Globus pallidus (tissue), 1 donor: ENCODE results near the gene FUBP3.

ENCODE experiments used
- DNase-seq: peaks from one replicate; pipeline ENCODE4 v3.0.0-alpha.2; 2015; ENCODE audit warnings: low spot score

Gene FUBP3, protein sequence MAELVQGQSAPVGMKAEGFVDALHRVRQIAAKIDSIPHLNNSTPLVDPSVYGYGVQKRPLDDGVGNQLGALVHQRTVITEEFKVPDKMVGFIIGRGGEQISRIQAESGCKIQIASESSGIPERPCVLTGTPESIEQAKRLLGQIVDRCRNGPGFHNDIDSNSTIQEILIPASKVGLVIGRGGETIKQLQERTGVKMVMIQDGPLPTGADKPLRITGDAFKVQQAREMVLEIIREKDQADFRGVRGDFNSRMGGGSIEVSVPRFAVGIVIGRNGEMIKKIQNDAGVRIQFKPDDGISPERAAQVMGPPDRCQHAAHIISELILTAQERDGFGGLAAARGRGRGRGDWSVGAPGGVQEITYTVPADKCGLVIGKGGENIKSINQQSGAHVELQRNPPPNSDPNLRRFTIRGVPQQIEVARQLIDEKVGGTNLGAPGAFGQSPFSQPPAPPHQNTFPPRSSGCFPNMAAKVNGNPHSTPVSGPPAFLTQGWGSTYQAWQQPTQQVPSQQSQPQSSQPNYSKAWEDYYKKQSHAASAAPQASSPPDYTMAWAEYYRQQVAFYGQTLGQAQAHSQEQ

DNA sequence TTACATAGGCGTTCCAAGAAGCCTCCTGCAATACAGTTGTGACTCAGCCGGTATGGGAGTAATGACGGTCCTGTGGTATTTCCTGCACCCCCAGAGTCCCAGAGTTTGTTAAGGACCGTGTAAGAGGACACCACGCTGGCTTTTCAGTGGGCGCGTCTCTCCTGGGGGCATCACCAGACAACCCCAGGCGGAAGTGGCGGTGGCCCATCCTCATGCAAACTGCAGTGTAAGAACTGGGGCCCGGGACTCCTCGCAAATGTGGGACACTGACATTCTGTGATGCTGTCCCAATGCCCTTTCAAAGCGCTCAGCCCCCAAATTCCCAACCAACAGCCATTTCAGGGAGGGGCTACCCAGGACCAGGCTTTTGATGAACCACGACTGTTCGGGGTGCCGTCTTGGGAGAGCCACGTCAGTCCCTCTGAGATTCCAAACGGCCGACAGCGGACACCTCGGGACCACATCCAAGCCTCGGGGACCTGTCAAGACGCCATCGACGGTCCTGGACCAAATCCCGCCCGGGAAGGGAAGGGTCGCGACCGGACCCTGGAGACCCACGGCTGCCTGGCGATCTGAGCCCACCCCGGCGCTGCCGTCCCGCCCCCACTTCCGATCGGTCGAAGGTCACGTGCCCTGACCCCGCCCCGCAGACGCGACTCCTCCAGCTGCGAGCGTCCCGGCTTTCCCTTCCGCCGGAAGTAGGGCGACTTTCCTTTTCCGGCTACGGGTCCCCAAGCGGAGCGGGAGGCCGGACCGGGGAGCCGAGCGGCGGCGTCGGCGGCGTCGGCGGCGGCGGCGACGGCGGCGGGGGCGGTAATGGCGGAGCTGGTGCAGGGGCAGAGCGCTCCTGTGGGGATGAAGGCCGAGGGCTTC, at the start of gene FUBP3:
FUBP3 (plus strand) TSS at position 713 of the 873 bp plus-strand sequence; CDS start at position 817, 104 bp downstream.
- peak; percentile 90 for DNase-seq

GRCh38 chr9:130530938-130531337, 48.4 kb upstream of the FUBP3 start:
- DNase-seq = no peak

GRCh38 chr9:130531670-130532069, 47.7 kb upstream of the FUBP3 start:
- no peak for DNase-seq

GRCh38 chr9:130532426-130533080, 46.8 kb upstream of the FUBP3 start:
- DNase-seq = no peak

DNA sequence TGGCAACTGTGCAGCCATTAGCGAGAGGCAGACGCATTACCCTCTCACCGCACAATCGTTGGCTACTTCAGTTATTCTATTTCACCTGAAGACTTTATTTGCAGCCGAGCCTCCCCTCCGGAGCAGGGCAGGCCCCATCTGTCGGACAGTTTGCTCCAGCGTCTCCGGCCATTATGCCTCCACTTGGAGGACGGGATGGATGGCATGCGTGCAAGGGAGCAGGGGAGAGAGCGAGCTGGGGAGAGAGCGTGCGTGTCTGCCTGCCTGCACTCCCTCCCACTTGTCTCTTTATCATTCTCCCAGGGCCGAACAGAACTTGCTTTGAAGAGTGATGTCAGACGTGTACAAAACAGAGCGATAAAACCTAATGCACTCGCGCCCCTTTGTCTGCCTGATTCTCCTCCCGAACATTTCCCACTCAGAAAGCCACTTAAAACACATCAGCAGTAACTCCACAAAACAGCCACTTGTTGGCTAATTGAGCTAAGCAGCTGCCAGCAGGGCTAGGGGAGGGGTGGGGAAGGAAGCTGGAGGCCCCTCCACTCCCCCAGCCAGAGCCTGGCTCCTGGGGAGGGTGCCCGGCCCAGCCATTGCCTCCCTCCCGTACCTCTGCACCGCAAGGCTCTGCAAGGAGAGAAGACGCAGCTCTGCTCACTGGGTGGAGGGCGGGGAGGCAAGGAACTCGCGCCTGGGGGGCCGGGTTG, 43.4 kb upstream of the FUBP3 start:
- DNase-seq = no peak

DNA sequence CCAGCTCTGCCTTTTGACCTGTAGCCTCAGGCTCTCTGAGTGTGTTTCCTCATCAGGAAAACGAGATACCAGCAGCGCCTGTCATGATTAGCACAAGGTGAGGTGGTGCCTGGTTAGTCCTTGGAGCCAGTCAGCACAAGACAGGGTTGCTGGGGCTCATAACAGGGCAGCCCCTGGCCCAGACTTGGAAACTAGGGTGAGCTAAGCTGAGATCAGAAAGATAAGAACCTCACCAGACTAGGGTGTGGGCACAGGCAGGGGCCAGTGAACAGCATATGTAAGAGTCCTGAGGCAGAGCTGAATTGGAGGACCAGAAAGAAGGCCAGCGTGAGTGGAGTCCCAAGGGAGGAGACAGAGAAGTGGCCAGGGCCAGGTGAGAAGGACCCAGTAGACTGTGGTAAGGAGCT, 42.7 kb upstream of the FUBP3 start:
- no peak for DNase-seq

GRCh38 chr9:130537346-130538050, 41.9 kb upstream of the FUBP3 start:
- DNase-seq = no peak

- no peak for DNase-seq
Observed at GRCh38 chr9:130539420-130540223, 39.8 kb upstream of the FUBP3 start.

- no peak for DNase-seq
Observed at GRCh38 chr9:130541533-130541932, 37.8 kb upstream of the FUBP3 start.

DNA sequence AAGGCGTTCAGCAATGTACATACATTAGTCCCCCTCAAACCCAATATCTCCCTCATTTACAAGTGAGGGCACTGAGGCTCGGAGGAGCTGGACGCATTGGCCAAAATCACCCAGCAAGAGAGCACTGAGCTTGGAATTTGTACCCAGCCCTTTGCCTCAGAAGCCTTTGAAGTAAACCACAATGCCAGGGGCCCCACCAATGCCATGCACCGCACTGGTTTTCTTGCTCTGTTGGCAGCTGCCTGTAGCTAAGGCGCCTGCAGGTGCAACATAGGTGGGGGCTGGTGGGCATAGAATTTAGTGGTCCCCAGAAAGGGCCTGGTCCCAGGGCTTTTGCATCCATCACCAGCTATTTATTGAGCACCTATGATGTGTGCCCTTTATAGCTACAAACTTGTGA, 37.3 kb upstream of the FUBP3 start:
- DNase-seq = no peak

DNA sequence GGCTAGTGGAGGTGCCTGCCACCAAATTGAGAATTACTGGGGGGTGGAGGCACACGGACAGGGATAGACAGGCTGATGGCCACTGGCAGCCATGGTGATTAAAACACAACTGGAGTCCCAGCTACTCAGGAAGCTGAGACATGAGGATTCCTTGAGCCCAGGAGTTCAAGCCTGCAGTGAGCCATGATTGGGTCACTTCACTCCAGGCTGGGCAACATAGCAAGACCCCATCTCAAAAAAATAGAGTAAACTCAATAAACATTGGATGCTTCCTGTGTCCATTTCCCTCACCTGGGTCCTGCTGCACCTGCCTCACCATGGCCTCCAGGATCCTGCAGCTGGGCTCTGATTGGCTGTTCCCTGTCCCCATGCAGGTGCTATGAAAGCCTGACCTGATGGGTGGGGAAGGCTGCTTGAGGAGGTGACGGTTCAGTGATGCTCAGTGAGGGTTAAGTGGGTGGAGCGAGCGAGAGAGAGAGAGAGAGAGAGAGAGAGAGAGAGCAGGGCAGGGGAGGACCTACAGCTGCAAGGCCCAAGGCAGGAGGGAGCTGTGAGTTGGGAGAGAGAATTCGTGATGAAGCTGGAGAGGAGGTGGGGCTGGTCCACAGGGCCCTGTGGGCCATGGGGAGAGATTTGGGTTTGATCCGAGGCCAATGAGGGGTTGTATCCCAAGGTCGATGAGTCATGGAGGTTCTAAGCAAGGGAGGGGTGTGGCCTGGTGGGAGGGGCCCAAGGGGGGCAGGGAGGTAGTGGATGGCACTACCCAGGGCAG, 36.7 kb upstream of the FUBP3 start:
- no peak for DNase-seq

DNA sequence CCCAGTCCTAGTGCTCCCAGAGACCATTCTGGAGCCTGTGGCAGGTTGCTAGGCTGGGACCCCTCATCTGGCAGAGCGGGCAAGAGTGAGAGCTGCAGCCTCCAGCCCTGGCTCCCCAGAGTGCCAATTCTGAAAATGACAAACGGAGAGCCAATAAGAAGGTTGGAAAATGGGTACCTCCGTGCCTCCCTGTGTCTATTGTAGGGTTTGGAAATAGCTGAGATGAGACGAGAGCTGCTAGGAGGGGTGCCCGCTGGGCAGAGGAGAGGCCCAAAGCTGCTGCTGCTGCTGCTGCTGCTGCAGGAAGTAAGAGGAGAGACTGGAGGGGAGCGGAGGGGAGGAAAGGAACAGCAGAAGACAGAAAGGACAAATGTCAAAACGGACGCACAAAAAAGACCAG, 36.0 kb upstream of the FUBP3 start:
- DNase-seq = no peak

GRCh38 chr9:130543859-130544258, 35.5 kb upstream of the FUBP3 start:
- DNase-seq = no peak

DNA sequence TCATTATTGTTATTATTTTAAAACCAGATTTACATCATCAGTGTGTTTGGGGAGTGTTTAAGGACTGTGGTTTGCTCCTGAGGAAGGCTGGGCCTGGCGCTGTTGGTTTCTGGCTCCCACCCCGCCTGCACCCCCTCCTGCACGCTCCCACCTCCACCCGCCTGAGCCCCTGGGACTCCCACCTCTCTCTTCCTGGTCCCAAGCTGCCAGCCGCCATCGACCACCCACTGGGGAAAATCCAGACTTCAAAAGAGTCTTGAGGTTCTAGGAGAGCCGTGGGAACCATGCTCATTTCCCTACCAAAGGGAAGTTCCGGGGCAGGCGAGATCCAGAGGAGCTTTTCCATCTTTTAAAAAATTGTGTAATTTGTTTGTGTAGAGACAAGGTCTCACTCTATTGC, 35.0 kb upstream of the FUBP3 start:
- DNase-seq = no peak

DNA sequence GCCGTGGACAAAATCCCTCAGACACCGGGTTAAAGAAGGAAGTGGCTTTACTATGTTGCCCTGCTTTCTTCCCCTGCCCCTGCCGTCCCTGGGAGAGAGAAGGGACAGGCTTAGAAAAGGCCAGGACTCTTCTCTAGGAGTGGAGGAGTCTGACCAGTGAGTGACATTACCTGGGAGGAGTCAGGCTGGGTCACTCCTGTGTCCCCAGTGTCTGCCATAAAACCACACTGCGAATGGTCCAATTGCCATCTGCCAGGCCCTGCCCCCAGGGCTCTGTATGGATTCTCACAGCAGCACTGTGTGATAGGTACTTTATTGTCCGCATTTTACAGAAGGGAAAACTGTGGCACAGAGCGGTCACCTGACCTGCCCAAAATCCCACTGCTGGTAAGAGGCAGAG, 31.3 kb upstream of the FUBP3 start:
- DNase-seq = no peak

DNA sequence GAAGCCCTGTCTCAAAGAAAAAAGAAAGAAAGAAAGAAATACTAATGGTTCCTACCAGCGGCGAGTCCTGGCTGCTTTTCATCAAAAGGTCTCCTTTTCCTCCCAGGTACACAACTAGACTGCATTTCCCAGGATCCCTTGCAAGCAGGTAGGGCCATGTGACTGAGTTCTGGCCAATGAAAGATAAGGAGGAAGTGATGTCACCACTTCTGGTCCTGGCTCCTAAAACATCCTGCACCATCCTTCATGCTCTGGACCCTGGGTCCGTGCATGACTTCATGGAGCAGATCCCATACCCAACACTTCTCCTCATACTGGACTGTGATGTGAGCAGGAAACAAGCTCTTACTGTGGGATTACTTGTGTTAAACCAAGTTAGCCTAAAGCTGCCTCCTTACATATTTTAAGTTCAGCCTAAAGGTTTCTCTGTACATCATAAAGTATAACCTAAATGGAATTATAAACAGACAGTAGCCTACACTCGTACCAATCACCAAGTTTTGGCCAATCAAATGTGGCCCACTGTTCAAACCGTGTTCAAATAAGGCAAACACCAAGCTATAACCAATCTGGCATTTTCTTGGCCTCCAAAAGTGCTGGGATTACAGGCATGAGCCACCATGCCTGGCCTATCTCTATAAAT, 30.2 kb upstream of the FUBP3 start:
- no peak for DNase-seq

DNA sequence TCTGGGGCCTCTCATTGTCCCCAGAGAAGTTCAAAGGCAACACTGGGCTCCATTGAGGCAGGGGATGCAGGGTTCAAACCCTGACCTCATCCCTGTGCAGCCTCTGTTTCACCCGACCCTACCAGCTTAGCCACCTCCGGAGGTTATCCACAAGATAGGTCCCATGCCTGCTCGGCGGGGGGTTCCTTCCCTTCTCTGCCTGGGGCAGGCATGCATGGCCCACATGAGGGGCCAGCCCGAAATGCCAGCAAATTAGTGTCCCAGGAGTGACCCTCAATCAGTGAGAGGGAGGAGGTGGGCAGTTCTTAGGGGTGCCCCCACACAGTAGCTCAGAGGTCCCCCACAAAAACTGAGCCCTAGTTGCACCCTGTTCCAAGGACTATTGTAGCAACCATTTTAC, 24.8 kb upstream of the FUBP3 start:
- no peak for DNase-seq

GRCh38 chr9:130555061-130555460, 24.3 kb upstream of the FUBP3 start:
- no peak for DNase-seq

DNA sequence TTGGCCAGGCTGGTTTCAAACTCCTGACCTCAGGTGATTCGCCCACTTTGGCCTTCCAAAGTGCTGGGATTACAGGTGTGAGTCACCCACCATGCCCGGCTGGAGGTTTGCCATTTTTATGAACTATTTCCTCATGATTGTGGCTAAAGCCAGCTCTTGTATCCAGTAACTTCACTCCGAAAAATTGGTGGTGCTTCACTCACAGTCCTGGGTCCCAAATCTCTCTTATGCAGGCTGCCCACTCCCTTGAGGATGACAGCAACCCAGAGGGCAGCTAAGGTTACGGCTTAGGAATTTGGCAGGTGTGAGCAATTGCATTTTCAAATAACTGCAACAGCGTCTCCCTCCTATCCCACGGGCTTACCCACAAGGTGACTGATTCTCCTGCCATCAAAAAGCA, 23.4 kb upstream of the FUBP3 start:
- DNase-seq = no peak
